Measurements from ENCODE around the gene TNK1.

TNK1 gene

GRCh38 chr17:7340179-7340578, 40.7 kb upstream of the TNK1 start:
- no peak for TF ChIP-seq CTCF (IDR thresholded peaks at IDR 0.05; ENCODE audit: insufficient read depth, low read length, missing control alignments)
- H3K4me3 ChIP-seq (ENCODE audit: low read depth, low read length), result no peak overlapping the region
- no peak for DNase-seq (ENCODE audit: low read depth, low spot score)
- ChIA-PET POLR2A (no interaction called here), CTCF (interaction anchor here (0.7 to 3.2 kb wide), 2 partner anchors 220 to 348 kb away, joined by 3 to 11 read pairs; partner anchors contain the start of gene SENP3)

GRCh38 chr17:7341842-7342241, 39.0 kb upstream of the TNK1 start:
- ChIA-PET POLR2A (interaction anchor here (0.6 to 5.1 kb wide), 2 partner anchors 12 to 231 kb away, joined by 3 to 20 read pairs; no protein-coding TSS in a partner anchor), CTCF (interaction anchor here (0.9 to 8.6 kb wide), 5 partner anchors 11 to 297 kb away, joined by 3 to 53 read pairs (median 11); partner anchors contain the start of genes NEURL4, SENP3 and SLC2A4)
- TF ChIP-seq CTCF (IDR thresholded peaks at IDR 0.05; ENCODE audit: insufficient read depth, low read length, missing control alignments), result no peak
- DNase-seq (ENCODE audit: low read depth, low spot score), result no peak
- H3K4me3 ChIP-seq (ENCODE audit: low read depth, low read length), result no peak overlapping the region

- POLR2A ChIA-PET, result interaction anchor here (5.1 kb wide), 1 partner anchor 13 kb away, joined by 20 read pairs; no protein-coding TSS in a partner anchor
- no peak for TF ChIP-seq CTCF (IDR thresholded peaks at IDR 0.05; ENCODE audit: insufficient read depth, low read length, missing control alignments)
- DNase-seq (ENCODE audit: low read depth, low spot score), result no peak
- H3K4me3 ChIP-seq (ENCODE audit: low read depth, low read length), result no peak overlapping the region
- CTCF ChIA-PET, result interaction anchor here (1.5 to 8.6 kb wide), 8 partner anchors 7 to 298 kb away, joined by 4 to 53 read pairs (median 24); partner anchors contain the start of genes ACAP1, NEURL4, SLC16A11 and SLC2A4
Observed at GRCh38 chr17:7343250-7343649, 37.6 kb upstream of the TNK1 start.

GRCh38 chr17:7346761-7347614, 33.9 kb upstream of the TNK1 start:
- TF ChIP-seq CTCF (IDR thresholded peaks at IDR 0.05; ENCODE audit: insufficient read depth, low read length, missing control alignments), result no peak
- ChIA-PET CTCF (interaction anchor here (0.8 to 8.6 kb wide), 10 partner anchors 9 to 301 kb away, joined by 3 to 53 read pairs (median 17); partner anchors contain the start of genes ACAP1, NEURL4, SENP3 and SLC2A4), POLR2A (no interaction called here)

GRCh38 chr17:7347630-7348477, 33.0 kb upstream of the TNK1 start:
- no peak overlapping the region for H3K4me3 ChIP-seq (ENCODE audit: low read depth, low read length)
- ChIA-PET CTCF (interaction anchor here (0.8 to 8.6 kb wide), 12 partner anchors 9 to 302 kb away, joined by 3 to 53 read pairs (median 5); partner anchors contain the start of genes ACAP1, NEURL4, SENP3 and SLC2A4), POLR2A (interaction anchor here (0.5 to 1.4 kb wide), 5 partner anchors 18 to 227 kb away, joined by 3 to 4 read pairs (median 3); partner anchors contain the start of gene POLR2A)
- no peak for DNase-seq (ENCODE audit: low read depth, low spot score)
- no peak for TF ChIP-seq CTCF (IDR thresholded peaks at IDR 0.05; ENCODE audit: insufficient read depth, low read length, missing control alignments)

More at GRCh38 chr17:7346761-7347614, 33.9 kb upstream of the TNK1 start:
- H3K4me3 ChIP-seq (ENCODE audit: low read depth, low read length), result no peak overlapping the region
- DNase-seq (ENCODE audit: low read depth, low spot score), result no peak
